Heart right ventricle (tissue), 16 donors: ENCODE measurements around the gene AAR2. TPM values are rescaled to one million over a fixed set of nuclear protein-coding genes. Genes with fewer than 3 reads are reported as not detected.

Experiments
- ATAC-seq, 8 donors: fragments of 200-7000 bp; cut with Tn5 transposase; one replicate each; pipeline ENCODE4 v1.9.1; 2020; ENCODE audit warnings: mild to moderate bottlenecking in 8 of 8, moderate library complexity in 8 of 8, moderate number of reproducible peaks in 1 of 8
- DNase-seq, 2 donors: peaks; one replicate each; pipeline ENCODE4 v3.0.0-alpha.2; 2020
- H3K27ac ChIP-seq, 10 donors: fragments of 200-600 bp; sonication (generic) in 2 of 10; one replicate each; pipeline versions ENCODE4 v1.5.0 to v1.8.0; 2020 to 2022; ENCODE audit warnings: mild to moderate bottlenecking in 3 of 10
- H3K27me3 ChIP-seq, 7 donors: fragments of 200-600 bp; one replicate each; pipeline ENCODE4 v1.8.0; 2021 to 2022; ENCODE audit warnings: mild to moderate bottlenecking in 2 of 7
- H3K36me3 ChIP-seq, 9 donors: fragments of 200-600 bp; sonication (generic) in 1 of 9; one replicate each; pipeline versions ENCODE4 v1.5.0 to v1.8.0; 2020 to 2022; ENCODE audit warnings: mild to moderate bottlenecking in 2 of 9
- H3K4me1 ChIP-seq, 9 donors: fragments of 200-600 bp; sonication (generic) in 1 of 9; one replicate each; pipeline versions ENCODE4 v1.5.0 to v1.8.0; 2020 to 2022; ENCODE audit warnings: mild to moderate bottlenecking in 4 of 9
- H3K4me3 ChIP-seq, 10 donors: fragments of 200-600 bp; sonication (generic) in 2 of 10; one replicate each; pipeline versions ENCODE4 v1.5.0 to v1.8.0; 2020 to 2022; ENCODE audit warnings: mild to moderate bottlenecking in 7 of 10, moderate library complexity in 2 of 10
- H3K9me3 ChIP-seq, 11 donors: fragments of 200-600 bp in 10 of 11; sonication (generic) in 2 of 11; one replicate each; pipeline versions ENCODE4 v1.5.0 to v1.8.0; 2013 to 2022; ENCODE audit warnings: mild to moderate bottlenecking in 2 of 11, control low read depth in 1 of 11, moderate library complexity in 1 of 11
- WGBS, 2 donors: extraction: QIAGEN DNeasy Blood & Tissue Kit; methylation state at CpG; one replicate each; pipeline ENCODE4 v1.1.7; 2013; ENCODE audit warnings: inconsistent platforms in 1 of 2; 5-methylcytosine and 5-hydroxymethylcytosine counted together
- intact Hi-C, 10 donors: fragments of 100-400 bp; cut with DNase I; formaldehyde crosslinking; loops; one replicate each; pipeline versions ENCODE4 v1.11.1 to v1.14.2; 2022
- polyA plus RNA-seq, 2 donors: library from polyadenylated mRNA; stranded (reverse); fragments of 200-250 nt; gene quantifications; one replicate each; pipeline ENCODE4 v1.2.3, GENCODE V29; 2013
- total RNA-seq, 10 donors: library from RNA; stranded (reverse); fragmentation: NEBNext Ultra II Directional in 3 of 10; extraction: Animal tissue kit (Norgen Biotek cat#: 25700) in 3 of 10; gene quantifications; one replicate each; pipeline versions ENCODE4 v1.2.1 to v1.2.4, GENCODE V29; 2021 to 2023
- TF ChIP-seq, protein P1 (sequence below), 9 donors: fragments of 200-600 bp; sonication (generic) in 2 of 9; IDR thresholded peaks; one replicate each; pipeline versions ENCODE4 v1.5.0 to v1.8.0; 2021 to 2022; ENCODE audit warnings: antibody characterized with exemption in 9 of 9, mild to moderate bottlenecking in 5 of 9, moderate library complexity in 1 of 9
- donor health status: Arrhythmogenic right ventricular cardiomyopathy.
- donor health status: ischemic (EF 13 %, LVEDD 7.1; RV severe dilation, severe dysfunction).
- donor health status: healthy with polysubstance abuse.
- donor health status: DM: no; HTN: yes; CAD: no.
- donor health status: DM: no; HTN: no; CAD: no.
- donor health status: ischemic (EF 25% LVEDD 6.9; RV normal size, moderate dysfunction).
- donor health status: ischemic (EF 25% LVEDD 5.7; RV mildly dilated, moderate dysfunction).
- donor health status: healthy.
- donor health status: DM: yes; HTN: yes; CAD: no.
- donor health status: Ischemic cardiomyopathy.
- donor health status: ischemic (EF 35%, LVEDD 5.7; RV mildly dilated, moderate dysfunction).
- donor health status: nonischemic (EF 11% LVEDD 7.7; RV severe dilation, severe dysfunction).
- donor health status: DM: yes; HTN: yes; CAD: no.
- donor health status: PGD.
- donor health status: ischemic (EF 29% LVEDD 5.4; RV normal size, mild dysfunction).
- donor health status: nonischemic (EF 23%, LVEDD 6.1; RV moderate dilation, normal function).

The AAR2 gene
- total and polyA plus RNA-seq, 12 donors = 7.8 to 22.7 (median 15.2) TPM

DNA sequence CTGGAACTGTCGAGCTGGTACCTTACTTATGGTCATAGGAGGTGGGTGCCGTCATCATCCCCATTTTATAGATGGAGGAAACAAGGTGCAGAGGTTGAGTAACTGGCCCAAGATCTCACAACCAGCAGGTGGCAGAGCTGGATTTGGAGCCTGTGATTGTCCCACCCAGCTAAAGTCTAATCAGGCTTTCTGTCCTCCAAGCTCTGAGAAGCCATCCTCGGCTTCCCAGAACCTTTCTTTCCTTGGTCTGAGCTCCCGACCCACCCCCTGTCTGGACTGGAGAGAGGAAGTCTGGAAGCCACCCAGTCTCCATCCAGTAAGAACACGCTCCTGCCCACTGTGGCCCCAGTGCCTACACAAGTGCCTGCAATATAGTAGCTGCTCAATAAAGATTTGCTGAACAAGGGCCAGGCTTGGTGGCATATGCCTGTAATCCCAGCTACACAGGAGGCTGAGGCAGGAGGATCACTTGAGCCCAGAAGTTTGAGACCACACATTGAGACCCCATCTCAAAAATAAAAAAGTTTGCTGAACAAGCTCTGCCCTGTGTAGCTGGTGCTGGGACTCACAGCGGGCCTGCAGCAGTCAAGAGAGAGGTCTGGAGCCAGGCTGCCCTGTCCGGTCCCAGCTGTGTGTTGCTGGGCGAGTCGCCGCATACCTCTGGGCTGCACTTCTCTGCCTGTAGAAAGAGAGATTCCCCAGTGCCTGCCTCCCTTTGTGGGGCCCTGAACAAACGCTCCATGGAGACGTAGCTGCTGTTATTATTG lies 37.3 kb downstream of the AAR2 start:
- no peak for ATAC-seq
- Histone ChIP-seq H3K27me3 (peaks cover 0 to 40% (median 29%) of the 10 kb centered on the region in 7 donors), H3K9me3 (no peaks in the 10 kb centered on the region), H3K4me1 (no peaks in the 10 kb centered on the region), H3K36me3 (no peaks in the 10 kb centered on the region), H3K27ac (no peak overlapping the region), H3K4me3 (no peak overlapping the region)
- 70 to 71% methylated on average over 12 of the region's 12 CpGs for WGBS, 2 donors
- intact Hi-C loops = loop anchor here in 4 of 10 donors (2.0 to 10.0 kb wide), 3 partner anchors 161 to 171 kb away; no protein-coding TSS in a partner anchor
- DNase-seq = no peak
- TF ChIP-seq, protein P1, sequence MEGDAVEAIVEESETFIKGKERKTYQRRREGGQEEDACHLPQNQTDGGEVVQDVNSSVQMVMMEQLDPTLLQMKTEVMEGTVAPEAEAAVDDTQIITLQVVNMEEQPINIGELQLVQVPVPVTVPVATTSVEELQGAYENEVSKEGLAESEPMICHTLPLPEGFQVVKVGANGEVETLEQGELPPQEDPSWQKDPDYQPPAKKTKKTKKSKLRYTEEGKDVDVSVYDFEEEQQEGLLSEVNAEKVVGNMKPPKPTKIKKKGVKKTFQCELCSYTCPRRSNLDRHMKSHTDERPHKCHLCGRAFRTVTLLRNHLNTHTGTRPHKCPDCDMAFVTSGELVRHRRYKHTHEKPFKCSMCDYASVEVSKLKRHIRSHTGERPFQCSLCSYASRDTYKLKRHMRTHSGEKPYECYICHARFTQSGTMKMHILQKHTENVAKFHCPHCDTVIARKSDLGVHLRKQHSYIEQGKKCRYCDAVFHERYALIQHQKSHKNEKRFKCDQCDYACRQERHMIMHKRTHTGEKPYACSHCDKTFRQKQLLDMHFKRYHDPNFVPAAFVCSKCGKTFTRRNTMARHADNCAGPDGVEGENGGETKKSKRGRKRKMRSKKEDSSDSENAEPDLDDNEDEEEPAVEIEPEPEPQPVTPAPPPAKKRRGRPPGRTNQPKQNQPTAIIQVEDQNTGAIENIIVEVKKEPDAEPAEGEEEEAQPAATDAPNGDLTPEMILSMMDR (IDR thresholded peaks at IDR 0.05) = peak in 5 of 9 donors; percentile 19 to 38 (median 28)

DNA sequence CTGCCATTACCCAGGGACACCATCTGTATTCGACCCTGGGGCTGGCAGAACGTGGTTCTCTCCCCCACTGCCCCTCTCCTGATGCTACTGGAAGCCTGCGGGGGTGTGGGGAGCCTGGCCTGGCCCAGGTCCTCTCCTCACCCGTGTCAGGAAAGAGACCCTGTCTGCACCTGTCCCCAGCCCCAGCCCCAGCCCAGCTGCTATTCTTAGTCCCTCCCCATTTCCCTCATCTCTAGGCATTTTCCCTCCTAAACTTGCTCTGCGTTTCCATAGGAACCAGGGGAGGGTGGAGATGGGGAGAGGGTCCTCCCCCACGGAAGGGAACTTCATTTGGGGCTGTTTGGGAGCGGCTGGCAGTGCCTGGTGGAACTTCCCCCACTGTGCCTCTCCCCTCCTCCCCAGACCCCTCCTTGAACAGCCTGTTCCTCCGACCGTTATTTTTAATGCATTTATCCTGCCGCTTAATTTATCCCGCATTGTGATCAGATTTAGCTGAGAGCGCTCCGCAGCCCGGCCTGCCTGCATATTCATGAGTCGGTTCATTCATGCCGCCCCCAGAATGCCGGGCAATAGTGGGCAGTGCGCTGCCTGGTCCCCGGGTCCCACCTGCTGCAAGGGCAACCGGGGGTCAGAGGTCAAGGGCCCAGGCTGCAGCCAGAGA lies 38.0 kb downstream of the AAR2 start:
- Histone ChIP-seq H3K4me1 (no peaks in the 10 kb centered on the region), H3K4me3 (no peak overlapping the region), H3K9me3 (no peaks in the 10 kb centered on the region), H3K27ac (no peak overlapping the region), H3K36me3 (no peaks in the 10 kb centered on the region), H3K27me3 (peaks cover 0 to 47% (median 34%) of the 10 kb centered on the region in 7 donors)
- TF ChIP-seq, protein P1 (IDR thresholded peaks at IDR 0.05) = no peak
- no peak for ATAC-seq
- intact Hi-C loops = loop anchor here in 3 of 10 donors (10.0 kb wide), 2 partner anchors 160 to 170 kb away; no protein-coding TSS in a partner anchor
- DNase-seq = no peak
- 37 to 41% methylated on average over 20 of the region's 20 CpGs for WGBS, 2 donors

DNA sequence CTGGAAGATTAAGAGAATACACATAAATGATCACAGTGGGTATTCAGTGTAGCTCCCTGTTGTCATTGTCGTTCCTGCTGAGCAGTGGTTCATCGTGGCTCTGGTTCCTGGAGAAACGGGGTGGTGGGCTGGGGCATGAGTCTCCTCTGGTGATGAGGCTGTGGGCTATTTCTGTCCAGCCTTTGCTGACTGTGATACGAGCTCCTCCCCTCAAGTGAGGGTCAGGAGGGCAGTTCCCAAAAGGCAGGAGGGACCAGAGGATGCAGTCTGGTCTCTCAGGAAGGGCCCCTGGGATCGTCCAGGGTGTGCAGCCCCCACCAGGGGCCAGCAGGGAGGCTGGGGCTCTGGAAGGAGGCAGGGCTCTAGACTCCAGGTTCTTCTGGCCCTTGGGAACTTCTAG lies 38.7 kb downstream of the AAR2 start:
- WGBS, 2 donors = 38 to 48% methylated on average over 5 of the region's 5 CpGs
- DNase-seq = no peak
- intact Hi-C loops = loop anchor here in 3 of 10 donors (10.0 kb wide), 2 partner anchors 160 to 170 kb away; no protein-coding TSS in a partner anchor
- Histone ChIP-seq H3K36me3 (no peaks in the 10 kb centered on the region), H3K27ac (no peak overlapping the region), H3K4me3 (no peak overlapping the region), H3K9me3 (no peaks in the 10 kb centered on the region), H3K4me1 (no peaks in the 10 kb centered on the region), H3K27me3 (peaks cover 0 to 52% (median 39%) of the 10 kb centered on the region in 7 donors)
- TF ChIP-seq, protein P1 (IDR thresholded peaks at IDR 0.05) = no peak
- ATAC-seq = no peak

DNA sequence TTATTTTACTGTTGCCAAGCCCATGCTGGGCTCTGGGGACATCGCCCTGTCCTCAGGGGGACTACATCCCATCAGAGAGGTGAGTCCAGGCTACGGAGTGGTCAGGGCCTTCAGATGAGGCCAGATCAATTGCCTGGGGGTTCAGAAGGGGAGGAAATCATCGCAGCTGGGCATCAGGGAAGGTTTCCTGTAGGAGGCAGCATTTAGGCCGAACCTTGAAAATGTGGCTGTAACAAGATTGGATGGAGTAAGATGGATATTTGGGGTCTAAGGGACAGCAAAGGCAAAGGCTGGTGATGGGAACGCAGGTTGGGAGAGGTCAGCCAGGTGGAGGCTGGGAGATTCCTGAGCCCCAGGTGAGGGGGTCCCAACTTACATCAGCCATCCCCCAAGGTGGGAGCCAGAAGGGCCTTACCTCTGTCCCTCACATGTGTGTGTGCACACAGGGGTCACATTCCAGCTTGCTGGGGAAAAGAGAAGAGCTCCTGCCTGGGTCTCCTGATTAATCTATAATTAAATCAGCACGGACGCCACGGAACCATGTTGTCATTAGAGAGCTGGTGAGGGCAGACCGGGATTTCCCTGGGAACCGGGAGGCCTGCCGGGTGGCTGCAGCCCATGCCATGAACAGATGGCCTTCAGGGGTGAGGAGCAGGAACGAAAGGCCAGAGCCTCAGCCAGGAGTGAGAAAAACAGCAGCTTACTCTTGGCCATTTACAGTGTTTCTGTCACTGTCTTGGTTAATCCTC lies 39.3 kb downstream of the AAR2 start:
- no peak overlapping the region for H3K27ac ChIP-seq
- WGBS, 2 donors = 80 to 83% methylated on average over 12 of the region's 12 CpGs
- no peaks in the 10 kb centered on the region for H3K4me1 ChIP-seq
- no peaks in the 10 kb centered on the region for H3K36me3 ChIP-seq
- TF ChIP-seq, protein P1 (IDR thresholded peaks at IDR 0.05) = no peak
- DNase-seq = no peak
- H3K9me3 ChIP-seq = no peaks in the 10 kb centered on the region
- H3K4me3 ChIP-seq = no peak overlapping the region
- peaks cover 0 to 53% (median 43%) of the 10 kb centered on the region in 7 donors for H3K27me3 ChIP-seq
- no peak for ATAC-seq
- intact Hi-C loops = loop anchor here in 3 of 10 donors (10.0 kb wide), 2 partner anchors 159 to 169 kb away; no protein-coding TSS in a partner anchor
